ENCODE data around the gene CCR8. TPM values are rescaled to one million over a fixed set of nuclear protein-coding genes. Genes with fewer than 3 reads are reported as not detected.
"Not testable (repeated sequence)": the region's sequence is repeated elsewhere in the genome, so short reads cannot be mapped to it uniquely, and the experiment has no call there.

CCR8 gene
- total RNA-seq, 1 donor from 2014 or later: not detected

GRCh38 chr3:39317571-39318169, 11.8 kb upstream of the CCR8 start:
- no peak for DNase-seq

- DNase-seq: no peak
These were observed 11.2 kb upstream of the CCR8 start for GRCh38 chr3:39318301-39318700.

- no peak for DNase-seq
These were observed 10.3 kb upstream of the CCR8 start for GRCh38 chr3:39319249-39319648.

GRCh38 chr3:39321574-39321983, 7.9 kb upstream of the CCR8 start:
- DNase-seq: not testable (repeated sequence)

- DNase-seq: not testable (repeated sequence)
These were observed 7.2 kb upstream of the CCR8 start for GRCh38 chr3:39322209-39322715.

- DNase-seq: no peak
These were observed 6.6 kb upstream of the CCR8 start for GRCh38 chr3:39322936-39323335.

- DNase-seq: no peak
These were observed 6.0 kb upstream of the CCR8 start for GRCh38 chr3:39323494-39323893.

GRCh38 chr3:39325236-39325635, 4.3 kb upstream of the CCR8 start:
- DNase-seq: no peak

- no peak for DNase-seq
These were observed 2.3 kb upstream of the CCR8 start for GRCh38 chr3:39327053-39327745.

- no peak for DNase-seq
These were observed 1.7 kb upstream of the CCR8 start for GRCh38 chr3:39327746-39328349.

GRCh38 chr3:39330824-39331223, 1.3 kb downstream of the CCR8 start:
- no peak for DNase-seq

GRCh38 chr3:39332525-39332924, 3.0 kb downstream of the CCR8 start:
- DNase-seq: no peak

- no peak for DNase-seq
These were observed 4.1 kb downstream of the CCR8 start for GRCh38 chr3:39333607-39334006.

- DNase-seq: no peak
These were observed 4.7 kb downstream of the CCR8 start for GRCh38 chr3:39334205-39334604.

- DNase-seq: no peak
These were observed 8.7 kb downstream of the CCR8 start for GRCh38 chr3:39338201-39338600.

GRCh38 chr3:39339086-39339485, 9.6 kb downstream of the CCR8 start:
- no peak for DNase-seq

GRCh38 chr3:39343076-39343717, 13.7 kb downstream of the CCR8 start:
- DNase-seq: no peak

GRCh38 chr3:39343760-39344159, 14.3 kb downstream of the CCR8 start:
- no peak for DNase-seq

- no peak for DNase-seq
These were observed 15.3 kb downstream of the CCR8 start for GRCh38 chr3:39344746-39345344.

GRCh38 chr3:39346785-39347585, 17.5 kb downstream of the CCR8 start:
- DNase-seq: no peak

GRCh38 chr3:39347586-39347876, 18.0 kb downstream of the CCR8 start:
- no peak for DNase-seq

- no peak for DNase-seq
These were observed 19.6 kb downstream of the CCR8 start for GRCh38 chr3:39349080-39349479.
